ENCODE results near the gene PSMA8.
"Not testable (repeated sequence)": the region's sequence is repeated elsewhere in the genome, so short reads cannot be mapped to it uniquely, and the experiment has no call there.

Gene PSMA8

DNA sequence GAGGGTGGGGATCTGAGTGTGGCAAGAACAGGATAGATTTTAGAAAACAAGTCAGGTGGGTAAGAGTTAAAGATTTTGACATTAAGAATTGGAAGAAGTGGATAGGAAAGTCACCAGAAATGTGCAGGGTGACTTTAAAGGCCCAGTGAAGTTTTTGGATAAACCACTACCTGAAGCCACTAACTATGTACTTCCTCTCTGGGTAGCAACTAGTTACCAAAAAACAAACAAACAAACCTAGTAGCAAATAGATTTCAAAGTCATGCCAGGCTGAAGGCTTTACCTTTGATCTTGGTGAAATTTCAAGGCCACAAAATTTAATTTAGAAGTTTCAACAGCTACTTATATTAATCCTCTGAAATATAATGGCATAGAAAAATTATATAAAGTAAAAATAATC is 42.5 kb downstream of the PSMA8 start:
- DNase-seq: no peak

- no peak for DNase-seq
These were observed 47.7 kb downstream of the PSMA8 start for GRCh38 chr18:26181343-26181826.

GRCh38 chr18:26183395-26184112 is 49.9 kb downstream of the PSMA8 start:
- no peak for DNase-seq

GRCh38 chr18:26185267-26185666 is 51.6 kb downstream of the PSMA8 start:
- peak; percentile 0 for DNase-seq

GRCh38 chr18:26190506-26190905 is 56.8 kb downstream of the PSMA8 start:
- peak; percentile 34 for DNase-seq

GRCh38 chr18:26192233-26192632 is 58.6 kb downstream of the PSMA8 start:
- no peak for DNase-seq

GRCh38 chr18:26196605-26197004 is 62.9 kb downstream of the PSMA8 start:
- DNase-seq: no peak

- DNase-seq: not testable (repeated sequence)
These were observed 68.3 kb downstream of the PSMA8 start for GRCh38 chr18:26202001-26202400.

DNA sequence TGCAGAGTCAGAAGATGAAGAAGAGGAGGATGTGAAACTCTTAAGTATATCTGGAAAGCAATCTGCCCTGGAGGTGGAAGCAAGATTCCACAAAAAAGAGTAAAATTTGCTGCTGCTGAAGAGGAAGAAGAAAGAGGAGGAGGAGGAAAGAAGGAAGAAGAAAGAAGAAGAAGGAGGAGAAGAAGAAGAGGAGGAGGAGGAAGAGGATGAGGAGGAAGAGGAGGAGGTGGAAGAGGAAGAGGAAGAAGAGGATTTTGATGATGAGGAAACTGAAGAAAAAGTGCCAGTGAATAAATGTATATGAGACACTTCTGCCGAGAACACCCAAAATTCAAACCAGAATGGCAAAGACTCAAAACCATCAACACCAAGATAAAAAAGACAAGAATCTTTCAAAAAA is 71.6 kb downstream of the PSMA8 start:
- no peak for DNase-seq

DNA sequence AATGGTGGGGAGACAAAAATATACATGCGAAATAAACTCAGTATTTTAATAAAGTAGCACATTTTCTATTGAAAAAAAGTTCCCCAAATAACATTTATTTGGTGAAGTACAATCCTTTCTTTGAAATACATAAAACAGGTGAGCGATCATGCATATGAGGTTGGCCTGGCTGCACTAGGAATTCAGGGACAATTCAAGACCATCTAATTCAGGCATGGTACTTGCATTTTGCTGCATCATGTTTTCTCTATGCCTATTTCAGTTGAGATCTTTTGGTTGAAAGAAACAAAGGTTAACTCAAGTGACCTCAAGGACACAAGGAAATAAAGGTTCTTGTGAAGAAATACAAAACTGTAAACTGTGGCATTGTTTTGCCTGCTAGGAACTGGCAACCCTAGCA is 72.8 kb downstream of the PSMA8 start:
- no peak for DNase-seq

- no peak for DNase-seq
These were observed 74.3 kb downstream of the PSMA8 start for GRCh38 chr18:26207937-26208336.

DNA sequence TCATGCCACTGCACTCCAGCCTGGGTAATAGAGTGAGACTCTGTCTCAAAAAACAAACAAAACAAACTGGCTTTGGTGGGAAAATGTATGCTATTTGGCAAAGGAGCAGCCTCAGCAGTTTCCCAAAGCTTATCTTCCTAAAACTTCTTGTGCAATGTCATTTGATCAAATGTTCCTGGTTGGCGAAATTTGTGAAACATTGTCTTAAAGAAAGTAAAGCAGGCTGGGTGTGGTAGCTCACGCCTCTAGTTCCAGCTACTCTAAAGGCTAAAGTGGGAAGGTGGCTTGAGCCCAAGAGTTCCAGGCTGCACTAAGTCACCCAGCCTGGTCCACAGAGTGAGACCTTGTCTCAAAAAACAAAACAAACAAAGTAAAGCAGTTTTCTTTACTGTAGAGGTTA is 75.3 kb downstream of the PSMA8 start:
- no peak for DNase-seq

- DNase-seq: no peak
These were observed 76.5 kb downstream of the PSMA8 start for GRCh38 chr18:26210147-26210546.

DNA sequence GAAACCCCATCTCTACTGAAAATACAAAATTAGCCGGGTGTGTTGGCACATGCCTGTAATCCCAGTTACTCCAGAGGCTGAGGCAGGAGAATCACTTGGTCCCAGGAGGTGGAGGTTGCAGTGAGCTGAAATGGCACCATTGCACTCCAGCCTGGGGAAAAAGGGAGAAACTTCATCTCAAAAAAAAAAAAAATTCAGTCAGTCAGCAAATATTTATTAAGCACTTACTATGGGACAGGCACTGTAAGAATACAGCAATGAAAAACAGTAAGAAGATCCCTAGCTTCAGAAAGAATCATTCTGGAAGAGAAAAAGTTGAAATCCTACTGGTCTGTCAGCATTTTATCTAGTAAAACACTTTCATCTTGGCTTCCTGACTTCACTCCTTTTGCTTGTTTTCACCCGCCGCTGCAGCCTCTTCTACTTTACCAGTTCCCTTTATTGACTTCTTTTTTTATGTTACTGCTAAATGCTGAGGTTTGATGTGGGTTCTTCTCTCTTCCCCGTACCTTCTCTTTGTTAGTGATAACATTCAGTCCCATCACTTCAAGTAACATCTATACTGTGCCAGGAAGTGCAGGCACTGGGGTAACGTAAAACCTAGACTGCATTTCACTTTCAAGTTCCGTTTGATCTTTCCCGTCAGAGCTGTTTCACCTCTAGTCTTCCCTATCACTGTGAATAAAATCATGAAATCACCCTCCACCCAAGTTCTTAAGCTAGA is 81.7 kb downstream of the PSMA8 start:
- DNase-seq: peak; percentile 86

DNA sequence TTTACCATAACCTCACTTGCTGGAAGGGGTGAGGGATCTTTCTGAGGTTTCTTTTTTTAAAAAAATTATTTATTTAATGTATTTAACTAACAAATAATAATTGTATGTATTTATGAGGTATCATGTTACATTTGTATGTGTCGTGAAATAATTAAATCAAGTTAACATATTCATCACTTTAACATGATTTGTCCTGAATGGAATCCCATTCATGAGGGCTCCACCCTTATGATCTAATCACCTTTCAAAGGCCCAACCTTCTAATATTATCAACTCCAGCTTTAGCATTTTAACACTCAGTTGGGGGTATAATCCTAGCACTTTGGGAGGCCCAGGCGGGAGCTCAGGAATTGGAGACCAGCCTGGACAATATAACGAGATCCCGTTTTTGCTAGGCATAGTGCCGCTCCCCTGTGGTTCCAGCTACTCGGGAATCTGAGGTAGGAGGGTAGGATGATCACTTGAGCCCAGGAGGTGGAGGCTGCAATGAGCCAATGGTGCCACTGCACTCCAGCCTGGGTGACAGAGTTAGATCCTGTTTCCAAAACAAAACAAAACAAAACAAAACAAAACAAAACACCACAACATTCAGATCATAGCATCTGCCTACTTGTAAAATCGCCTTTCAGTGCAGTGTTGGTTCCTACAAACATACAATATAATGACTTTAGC is 91.5 kb downstream of the PSMA8 start:
- no peak for DNase-seq

GRCh38 chr18:26225915-26226228 is 92.2 kb downstream of the PSMA8 start:
- DNase-seq: no peak

- peak; percentile 94 for DNase-seq
These were observed 92.8 kb downstream of the PSMA8 start, which contains the start of gene TAF4B for GRCh38 chr18:26226229-26227050. Gene TAF4B (plus strand): TSS chr18:26226445. CDS start chr18:26226934, 489 bp downstream.

DNA sequence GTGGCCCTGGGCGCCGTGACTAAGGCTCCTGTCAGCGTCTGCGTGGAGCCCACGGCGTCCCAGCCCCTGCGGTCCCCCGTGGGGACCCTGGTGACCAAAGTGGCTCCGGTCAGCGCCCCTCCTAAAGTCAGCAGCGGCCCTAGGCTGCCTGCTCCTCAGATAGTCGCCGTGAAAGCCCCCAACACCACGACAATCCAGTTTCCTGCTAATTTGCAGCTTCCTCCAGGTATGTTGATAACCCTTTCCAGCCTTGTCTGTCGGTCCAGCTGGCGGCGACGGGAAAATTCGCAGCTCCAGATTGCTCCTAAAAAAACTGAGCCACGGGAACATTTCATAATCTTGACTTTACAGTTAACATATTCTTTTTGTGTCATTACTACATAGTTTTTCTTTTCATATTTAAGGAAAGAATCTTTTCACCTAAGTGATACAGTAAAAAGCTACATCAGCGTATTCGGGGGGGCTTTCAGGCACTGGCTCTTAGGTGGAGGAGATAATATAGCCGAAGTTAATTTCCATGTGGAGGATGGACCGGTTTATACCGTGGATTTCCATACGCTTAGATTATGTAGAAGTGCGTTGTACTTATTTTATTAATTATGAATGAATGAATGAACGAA is 93.5 kb downstream of the PSMA8 start:
- no peak for DNase-seq

GRCh38 chr18:26228562-26229260 is 95.0 kb downstream of the PSMA8 start:
- no peak for DNase-seq

GRCh38 chr18:26230497-26230896 is 96.8 kb downstream of the PSMA8 start:
- DNase-seq: no peak

DNA sequence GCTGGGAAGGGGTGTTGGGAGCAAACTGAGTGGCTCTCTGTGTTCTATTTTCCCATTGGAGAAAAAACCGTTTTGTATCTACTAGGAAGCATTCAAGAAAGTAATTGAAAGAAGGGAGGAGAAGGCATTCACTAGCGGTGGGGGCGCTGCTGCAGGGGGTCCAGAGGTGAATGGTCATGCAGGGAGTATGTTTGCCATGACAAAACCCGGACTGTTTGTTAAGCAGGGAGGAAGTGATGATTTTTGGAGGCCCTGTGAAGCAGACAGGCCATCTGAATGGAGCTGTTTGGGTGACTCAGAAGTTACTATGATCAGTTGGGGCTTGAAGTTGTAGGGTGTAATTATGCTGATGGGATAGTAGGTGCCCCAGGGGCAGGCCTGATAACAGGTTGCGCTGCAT is 99.5 kb downstream of the PSMA8 start:
- no peak for DNase-seq

DNA sequence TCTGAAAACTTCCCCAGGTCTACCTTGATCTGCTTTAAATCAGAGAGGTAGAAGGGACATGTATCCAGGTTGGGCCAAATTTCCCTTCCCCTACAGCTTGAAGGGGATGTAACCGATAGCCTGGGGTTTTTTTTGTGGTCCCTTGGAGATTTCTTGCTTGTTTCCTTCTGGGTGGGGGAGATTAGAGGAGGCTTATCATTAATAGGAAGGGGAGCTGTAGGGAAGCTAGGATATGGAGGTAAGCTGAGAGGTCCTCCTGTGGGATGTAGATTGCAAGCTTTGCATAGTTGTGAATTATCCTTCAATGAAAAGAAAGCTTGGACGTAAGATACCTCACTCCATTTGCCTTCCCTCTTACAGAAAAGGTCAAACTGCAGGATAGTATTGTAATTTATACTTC is 103.7 kb downstream of the PSMA8 start:
- DNase-seq: not testable (repeated sequence)

Data from activated CD4-positive, alpha-beta T cell treated with anti-CD3 and anti-CD28 coated beads, Interleukin-2, amount 50 U/mL, for 16 hours (primary cell).